Gastroesophageal sphincter (tissue), 4 donors: ENCODE data around the gene RGSL1. TPM values are rescaled to one million over a fixed set of nuclear protein-coding genes. Genes with fewer than 3 reads are reported as not detected.

Source experiments
- ATAC-seq: fragments of 150-250 bp; one replicate; pipeline ENCODE4 v1.9.1; 2016; ENCODE audit warnings: mild to moderate bottlenecking, moderate library complexity
- H3K27ac ChIP-seq, 4 donors: fragments of 200-600 bp; sonication (generic) in 3 of 4; 1 replicate in 3 of 4; 2 replicates in 1 of 4; pipeline ENCODE4 v1.5.1; 2016 to 2019
- H3K27me3 ChIP-seq: fragments of 200-600 bp; sonication (generic); one replicate; pipeline ENCODE4 v1.5.1; 2019
- H3K36me3 ChIP-seq, 2 donors: fragments of 200-600 bp; sonication (generic); one replicate each; pipeline ENCODE4 v1.5.1; 2019; ENCODE audit warnings: control low read depth in 1 of 2
- H3K4me1 ChIP-seq, 3 donors: fragments of 200-600 bp; sonication (generic); 1 replicate in 2 of 3; 2 replicates in 1 of 3; pipeline ENCODE4 v1.5.1; 2016 to 2019; ENCODE audit warnings: control low read depth in 2 of 3
- H3K4me3 ChIP-seq, 2 donors: fragments of 200-600 bp; sonication (generic); one replicate each; pipeline ENCODE4 v1.5.1; 2019; ENCODE audit warnings: mild to moderate bottlenecking in 1 of 2, moderate library complexity in 1 of 2
- H3K9me3 ChIP-seq, 3 donors: fragments of 200-600 bp; sonication (generic); one replicate each; pipeline ENCODE4 v1.5.1; 2017 to 2019; ENCODE audit warnings: control low read depth in 2 of 3
- CTCF ChIP-seq, 4 experiments: fragments of 200-600 bp in 2 of 4; fragments of 450-650 bp in 2 of 4; sonication (generic) in 1 of 4; IDR thresholded peaks; one replicate each; pipeline ENCODE4 v1.5.1; 2017 to 2019; ENCODE audit warnings: antibody characterized with exemption in 4 of 4, mild to moderate bottlenecking in 2 of 4, moderate library complexity in 2 of 4
- EP300 ChIP-seq: sonication (generic); formaldehyde crosslinking; IDR thresholded peaks from one replicate; pipeline ENCODE4 v1.6.1; 2017; ENCODE audit warnings: antibody characterized with exemption, mild to moderate bottlenecking
- POLR2A ChIP-seq, 2 donors: fragments of 450-650 bp; IDR thresholded peaks; one replicate each; pipeline ENCODE4 v1.6.1; 2017; ENCODE audit warnings: antibody characterized with exemption in 2 of 2, mild to moderate bottlenecking in 2 of 2, moderate library complexity in 1 of 2
- POLR2AphosphoS5 ChIP-seq: sonication (generic); formaldehyde crosslinking; IDR thresholded peaks from one replicate; pipeline ENCODE4 v1.6.1; 2017; ENCODE audit warnings: antibody characterized with exemption
- WGBS, 2 donors: methylation state at CpG; one replicate each; pipeline ENCODE4 v1.1.5; 2018; ENCODE audit warnings: low coverage in 1 of 2; 5-methylcytosine and 5-hydroxymethylcytosine counted together
- total RNA-seq, 4 donors: library from RNA; depleted of rRNA; stranded (reverse); fragments of >200 nt; gene quantifications; one replicate each; pipeline ENCODE4 v1.1.0, GENCODE V29; 2016

Gene RGSL1
- total RNA-seq, 4 donors from 2014 or later = 0.04 TPM; not detected in 3

- Histone ChIP-seq H3K9me3 (no peaks in the 10 kb centered on the region), H3K4me3 (no peak overlapping the region), H3K27me3 (no peaks in the 10 kb centered on the region), H3K27ac (no peak overlapping the region), H3K36me3 (peaks cover 0 to 11% of the 10 kb centered on the region in 2 donors), H3K4me1 (no peaks in the 10 kb centered on the region)
- no peak for ATAC-seq
- TF ChIP-seq CTCF (IDR thresholded peaks at IDR 0.05) = no peak
- TF ChIP-seq EP300 = no peak
- no peak for TF ChIP-seq POLR2A (IDR thresholded peaks at IDR 0.05)
- TF ChIP-seq POLR2AphosphoS5 = no peak
- WGBS, 2 donors = 57 to 81% methylated on average over 2 to 3 of the region's 3 CpGs
Observed at GRCh38 chr1:182568647-182569284, 118.8 kb downstream of the RGSL1 start.

GRCh38 chr1:182569939-182570610, 120.1 kb downstream of the RGSL1 start:
- no peaks in the 10 kb centered on the region for H3K27me3 ChIP-seq
- H3K9me3 ChIP-seq = no peaks in the 10 kb centered on the region
- no peak for ATAC-seq
- H3K4me1 ChIP-seq = no peaks in the 10 kb centered on the region
- no peak overlapping the region for H3K4me3 ChIP-seq
- H3K27ac ChIP-seq = no peak overlapping the region
- no peak for TF ChIP-seq POLR2A (IDR thresholded peaks at IDR 0.05)
- no peak for TF ChIP-seq POLR2AphosphoS5
- TF ChIP-seq EP300 = no peak
- no peak for TF ChIP-seq CTCF (IDR thresholded peaks at IDR 0.05)
- peaks cover 0 to 24% of the 10 kb centered on the region in 2 donors for H3K36me3 ChIP-seq
- WGBS, 2 donors = 84 to 91% methylated on average over 5 to 6 of the region's 6 CpGs

GRCh38 chr1:182570611-182570970, 120.6 kb downstream of the RGSL1 start:
- Histone ChIP-seq H3K27me3 (no peaks in the 10 kb centered on the region), H3K36me3 (peaks cover 0 to 29% of the 10 kb centered on the region in 2 donors), H3K9me3 (no peaks in the 10 kb centered on the region), H3K4me1 (no peaks in the 10 kb centered on the region), H3K4me3 (no peak overlapping the region), H3K27ac (no peak overlapping the region)
- TF ChIP-seq CTCF (IDR thresholded peaks at IDR 0.05) = no peak
- no peak for TF ChIP-seq POLR2AphosphoS5
- TF ChIP-seq POLR2A (IDR thresholded peaks at IDR 0.05) = no peak
- no peak for TF ChIP-seq EP300
- ATAC-seq = no peak
- WGBS, 2 donors = 96 to 100% methylated on average over 2 of the region's 2 CpGs

- Histone ChIP-seq H3K27ac (no peak overlapping the region), H3K27me3 (no peaks in the 10 kb centered on the region), H3K4me1 (no peaks in the 10 kb centered on the region), H3K36me3 (peaks cover 0 to 65% of the 10 kb centered on the region in 2 donors), H3K9me3 (no peaks in the 10 kb centered on the region), H3K4me3 (no peak overlapping the region)
- ATAC-seq = no peak
- 83 to 94% methylated on average over 4 of the region's 4 CpGs for WGBS, 2 donors
- TF ChIP-seq CTCF (IDR thresholded peaks at IDR 0.05) (no peak), POLR2AphosphoS5 (no peak), EP300 (no peak), POLR2A (IDR thresholded peaks at IDR 0.05) (no peak)
Observed at GRCh38 chr1:182574156-182574555, 124.2 kb downstream of the RGSL1 start.
